HCT116 (cell line): ENCODE data around the gene PKHD1. TPM values are rescaled to one million over a fixed set of nuclear protein-coding genes. Genes with fewer than 3 reads are reported as not detected.

ENCODE experiments used
- ATAC-seq: fragments of 200-7000 bp; cut with Tn5 transposase; 2 replicates; pipeline ENCODE4 v1.9.1; 2020; ENCODE audit warnings: mild to moderate bottlenecking, moderate library complexity
- BruUV-seq: library from RNA; stranded (reverse); fragments of 400-500 nt; replicated peaks from 2 replicates; lab custom pipeline; 2021; lab: Mats Ljungman, UMichigan
- CTCF ChIA-PET: fragments of 300-600 bp; sonication (Branson Sonifier 250); formaldehyde crosslinking; loops from one replicate; lab custom pipeline; 2021; ENCODE audit warnings: antibody characterized with exemption; lab: Charles Lee
- POLR2A ChIA-PET: fragments of 300-600, 350-600 bp; sonication (Branson Sonifier 250); formaldehyde crosslinking; loops from one replicate; lab custom pipeline; 2021; ENCODE audit warnings: antibody characterized with exemption; lab: Charles Lee
- RAD21 ChIA-PET, 2 experiments: fragments of 300-600 bp; sonication (Branson Sonifier 250); formaldehyde crosslinking; loops; one replicate each; lab custom pipeline; 2023; ENCODE audit warnings: low total read pairs in 2 of 2; ENCODE audit not compliant: uncharacterized antibody in 2 of 2, unreplicated experiment in 2 of 2, low non-redundant PET in 1 of 2; lab: Charles Lee
- DNase-seq: peaks from one replicate; pipeline ENCODE4 v3.0.0-alpha.2; 2010; ENCODE audit warnings: low read depth, low spot score
- H2AFZ ChIP-seq: fragments of 200-600 bp; shearing (Covaris generic), sonication (generic); 2 replicates; pipeline ENCODE4 v1.6.1; 2017; ENCODE audit warnings: low read depth, mixed run types, mixed read lengths, antibody characterized with exemption, low read length; ENCODE audit not compliant: poor library complexity, severe bottlenecking
- H3K27ac ChIP-seq: 2 replicates; pipeline ENCODE4 v1.5.1; 2012; ENCODE audit warnings: low read depth, low read length
- H3K27me3 ChIP-seq: fragments of 200-600 bp; sonication (generic); 2 replicates; pipeline ENCODE4 v1.6.1; 2016; ENCODE audit warnings: mixed run types, low read length, mixed read lengths; ENCODE audit not compliant: insufficient read depth
- H3K36me3 ChIP-seq, 2 experiments: fragments of 200-500 bp in 1 of 2; fragments of 200-600 bp in 1 of 2; sonication (Bioruptor generic) in 1 of 2; sonication (generic) in 1 of 2; 2 replicates each; pipeline versions ENCODE4 v1.5.1 to v1.6.1; 2014 to 2016; ENCODE audit warnings: low read length in 2 of 2, inconsistent platforms in 1 of 2, mixed read lengths in 1 of 2, mixed run types in 1 of 2; ENCODE audit not compliant: insufficient read depth in 2 of 2, control insufficient read depth in 1 of 2
- H3K4me1 ChIP-seq, 2 experiments: fragments of 200-600 bp in 1 of 2; sonication (generic) in 1 of 2; 2 replicates each; pipeline versions ENCODE4 v1.5.1 to v1.6.1; 2012 to 2017; ENCODE audit warnings: low read length in 2 of 2, inconsistent platforms in 1 of 2, mild to moderate bottlenecking in 1 of 2, mixed read lengths in 1 of 2, mixed run types in 1 of 2, moderate library complexity in 1 of 2; ENCODE audit not compliant: insufficient read depth in 2 of 2, control insufficient read depth in 1 of 2
- H3K4me2 ChIP-seq: fragments of 200-600 bp; sonication (generic); 2 replicates; pipeline ENCODE4 v1.6.1; 2017; ENCODE audit warnings: mixed run types, low read length, mixed read lengths
- H3K4me3 ChIP-seq, 2 experiments: fragments of 200-600 bp in 1 of 2; sonication (generic) in 1 of 2; replicated peaks in 1 of 2; 2 replicates each; pipeline ENCODE4 v1.5.1; 2011 to 2016; ENCODE audit warnings: low read length in 2 of 2, control low read depth in 1 of 2, low read depth in 1 of 2, mild to moderate bottlenecking in 1 of 2, mixed read lengths in 1 of 2, mixed run types in 1 of 2
- H3K79me2 ChIP-seq: fragments of 200-600 bp; sonication (generic); 2 replicates; pipeline ENCODE4 v1.6.1; 2017; ENCODE audit warnings: mild to moderate bottlenecking, mixed run types, low read length, moderate library complexity, mixed read lengths; ENCODE audit not compliant: insufficient read depth
- H3K9ac ChIP-seq: fragments of 200-600 bp; sonication (generic); 2 replicates; pipeline ENCODE4 v1.6.1; 2016; ENCODE audit warnings: low read length, mixed read lengths
- H3K9me2 ChIP-seq: fragments of 200-600 bp; sonication (generic), shearing (Covaris generic); 2 replicates; pipeline ENCODE4 v1.6.1; 2017; ENCODE audit warnings: mixed run types, mild to moderate bottlenecking, moderate library complexity; ENCODE audit not compliant: insufficient read depth
- H3K9me3 ChIP-seq, 2 experiments: fragments of 200-500 bp in 1 of 2; fragments of 200-600 bp in 1 of 2; sonication (Bioruptor generic) in 1 of 2; sonication (generic) in 1 of 2; 2 replicates each; pipeline ENCODE4 v1.6.1; 2014 to 2017; ENCODE audit warnings: low read length in 2 of 2, mixed read lengths in 2 of 2, inconsistent platforms in 1 of 2, low read depth in 1 of 2, mild to moderate bottlenecking in 1 of 2, mixed run types in 1 of 2, moderate library complexity in 1 of 2; ENCODE audit not compliant: control insufficient read depth in 1 of 2, insufficient read depth in 1 of 2
- H4K20me1 ChIP-seq: fragments of 200-600 bp; sonication (generic), shearing (Covaris generic); 2 replicates; pipeline ENCODE4 v1.6.1; 2017; ENCODE audit warnings: mixed run types, mild to moderate bottlenecking, moderate library complexity; ENCODE audit not compliant: insufficient read depth
- CBX3 ChIP-seq: IDR thresholded peaks from 2 replicates; pipeline ENCODE4 v1.6.1; 2012; ENCODE audit warnings: low read depth
- CEBPB ChIP-seq: IDR thresholded peaks from 2 replicates; pipeline ENCODE4 v1.6.1; 2012; ENCODE audit warnings: low read depth
- EGR1 ChIP-seq: IDR thresholded peaks from 2 replicates; pipeline ENCODE4 v1.6.1; 2012; ENCODE audit warnings: low read depth
- ELF1 ChIP-seq: IDR thresholded peaks from 2 replicates; pipeline ENCODE4 v1.6.1; 2012; ENCODE audit warnings: low read depth, borderline replicate concordance
- EZH2 ChIP-seq: fragments of 200-600 bp; sonication (generic); IDR thresholded peaks from 2 replicates; pipeline ENCODE4 v1.6.1; 2017; ENCODE audit warnings: antibody characterized with exemption, mixed run types
- EZH2phosphoT487 ChIP-seq: fragments of 200-600 bp; IDR thresholded peaks from 2 replicates; pipeline ENCODE4 v1.6.1; 2018; ENCODE audit warnings: antibody characterized with exemption, borderline replicate concordance
- FOSL1 ChIP-seq: IDR thresholded peaks from 2 replicates; pipeline ENCODE4 v1.6.1; 2012; ENCODE audit warnings: low read depth
- JUND ChIP-seq: IDR thresholded peaks from 2 replicates; pipeline ENCODE4 v1.6.1; 2012
- POLR2AphosphoS5 ChIP-seq: IDR thresholded peaks from 2 replicates; pipeline ENCODE4 v1.6.1; 2011; ENCODE audit warnings: mild to moderate bottlenecking, low read depth, low read length, moderate library complexity
- SIN3A ChIP-seq: IDR thresholded peaks from 2 replicates; pipeline ENCODE4 v1.6.1; 2012; ENCODE audit warnings: low read depth
- SP1 ChIP-seq: IDR thresholded peaks from 2 replicates; pipeline ENCODE4 v1.6.1; 2012; ENCODE audit warnings: low read depth
- SRF ChIP-seq: IDR thresholded peaks from 2 replicates; pipeline ENCODE4 v1.6.1; 2012; ENCODE audit warnings: low read depth
- TCF7L2 ChIP-seq: IDR thresholded peaks from 2 replicates; pipeline ENCODE4 v1.7.0; 2011; ENCODE audit warnings: borderline replicate concordance, inconsistent platforms; ENCODE audit not compliant: insufficient read depth, insufficient read length; ENCODE audit errors: extremely low read depth
- YY1 ChIP-seq: IDR thresholded peaks from 2 replicates; pipeline ENCODE4 v1.6.1; 2011; ENCODE audit warnings: low read length, low read depth, moderate library complexity, mild to moderate bottlenecking; ENCODE audit not compliant: insufficient replicate concordance; ENCODE audit errors: extremely low read depth
- ZFX ChIP-seq: fragments of 450-650 bp; IDR thresholded peaks from 2 replicates; pipeline ENCODE4 v1.6.1; 2017
- ZNF274 ChIP-seq: fragments of 200-500 bp; sonication (Bioruptor generic); IDR thresholded peaks from 2 replicates; pipeline ENCODE4 v1.6.1; 2014; ENCODE audit warnings: mild to moderate bottlenecking, low read depth, low read length, inconsistent platforms
- intact Hi-C: fragments of 100-400 bp; cut with micrococcal nuclease; formaldehyde crosslinking; loops from 2 replicates; pipeline ENCODE4 v1.10.0; 2022
- total RNA-seq: library from RNA; stranded (reverse); gene quantifications from one replicate; pipeline ENCODE4 v1.2.1, GENCODE V29; 2021; ENCODE audit not compliant: unreplicated experiment
- TF ChIP-seq, protein P1 (sequence below), 3 experiments: fragments of 200-600 bp in 1 of 3; sonication (generic) in 1 of 3; IDR thresholded peaks in 2 of 3; conservative IDR thresholded peaks in 1 of 3; 2 replicates each; pipeline ENCODE4 v1.5.1; 2012 to 2017; ENCODE audit warnings: low read depth in 2 of 3, low read length in 2 of 3, antibody characterized with exemption in 1 of 3, borderline replicate concordance in 1 of 3, control low read depth in 1 of 3, mild to moderate bottlenecking in 1 of 3, mixed read lengths in 1 of 3, mixed run types in 1 of 3, moderate library complexity in 1 of 3; ENCODE audit not compliant: insufficient read depth in 1 of 3
- TF ChIP-seq, protein P2 (sequence below): IDR thresholded peaks from 2 replicates; pipeline ENCODE4 v1.6.1; 2012
- TF ChIP-seq, protein P3 (sequence below): IDR thresholded peaks from 2 replicates; pipeline ENCODE4 v1.6.1; 2012; ENCODE audit warnings: low read depth
- TF ChIP-seq, protein P4 (sequence below): IDR thresholded peaks from 2 replicates; pipeline ENCODE4 v1.6.1; 2012

Gene PKHD1
- total RNA-seq, 1 experiment from 2014 or later: not detected

DNA sequence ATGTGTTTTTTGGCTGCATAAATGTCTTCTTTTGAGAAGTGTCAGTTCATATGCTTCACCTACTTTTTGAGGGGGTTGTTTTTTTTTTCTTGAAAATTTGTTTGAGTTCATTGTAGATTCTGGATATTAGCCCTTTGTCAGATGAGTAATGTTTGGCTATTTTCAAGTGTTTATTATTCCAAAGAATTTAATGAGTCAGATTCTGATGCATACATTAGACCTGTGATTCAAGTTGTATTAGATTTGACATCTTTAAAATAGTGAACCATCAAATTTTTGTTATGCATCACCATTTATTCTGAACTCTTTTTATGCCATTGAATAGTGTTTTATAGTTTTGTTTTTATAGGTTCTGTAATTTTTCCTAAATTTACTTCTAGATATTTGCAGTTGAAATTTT lies 319.3 kb downstream of the PKHD1 start:
- Histone ChIP-seq H4K20me1 (no peaks in the 10 kb centered on the region), H3K36me3 (no peaks in the 10 kb centered on the region), H3K79me2 (no peaks in the 10 kb centered on the region), H3K27ac (no peak overlapping the region), H3K4me1 (no peaks in the 10 kb centered on the region), H3K4me2 (no peak overlapping the region), H3K9me3 (peaks cover 0 to 5% of the 10 kb centered on the region in 2 experiments; a peak in 1 of 4 replicates), H2AFZ (no peak overlapping the region), H3K27me3 (no peaks in the 10 kb centered on the region), H3K9me2 (no peaks in the 10 kb centered on the region), H3K9ac (no peak overlapping the region), H3K4me3 (no peak overlapping the region)
- ATAC-seq: no peak
- no peak for DNase-seq
- TF ChIP-seq EZH2phosphoT487: no peak
- TF ChIP-seq, protein P1, sequence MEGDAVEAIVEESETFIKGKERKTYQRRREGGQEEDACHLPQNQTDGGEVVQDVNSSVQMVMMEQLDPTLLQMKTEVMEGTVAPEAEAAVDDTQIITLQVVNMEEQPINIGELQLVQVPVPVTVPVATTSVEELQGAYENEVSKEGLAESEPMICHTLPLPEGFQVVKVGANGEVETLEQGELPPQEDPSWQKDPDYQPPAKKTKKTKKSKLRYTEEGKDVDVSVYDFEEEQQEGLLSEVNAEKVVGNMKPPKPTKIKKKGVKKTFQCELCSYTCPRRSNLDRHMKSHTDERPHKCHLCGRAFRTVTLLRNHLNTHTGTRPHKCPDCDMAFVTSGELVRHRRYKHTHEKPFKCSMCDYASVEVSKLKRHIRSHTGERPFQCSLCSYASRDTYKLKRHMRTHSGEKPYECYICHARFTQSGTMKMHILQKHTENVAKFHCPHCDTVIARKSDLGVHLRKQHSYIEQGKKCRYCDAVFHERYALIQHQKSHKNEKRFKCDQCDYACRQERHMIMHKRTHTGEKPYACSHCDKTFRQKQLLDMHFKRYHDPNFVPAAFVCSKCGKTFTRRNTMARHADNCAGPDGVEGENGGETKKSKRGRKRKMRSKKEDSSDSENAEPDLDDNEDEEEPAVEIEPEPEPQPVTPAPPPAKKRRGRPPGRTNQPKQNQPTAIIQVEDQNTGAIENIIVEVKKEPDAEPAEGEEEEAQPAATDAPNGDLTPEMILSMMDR (IDR thresholded peaks at IDR 0.05 in 2 of 3, conservative IDR thresholded peaks at IDR 0.05 in 1 of 3; ENCODE audit: borderline replicate concordance in 1 of 3, insufficient read depth in 1 of 3, low read depth in 2 of 3, low read length in 2 of 3): no peak
- TF ChIP-seq JUND: no peak
- no peak for TF ChIP-seq EZH2
- no peak for TF ChIP-seq TCF7L2
- TF ChIP-seq SP1: no peak
- TF ChIP-seq, protein P2, sequence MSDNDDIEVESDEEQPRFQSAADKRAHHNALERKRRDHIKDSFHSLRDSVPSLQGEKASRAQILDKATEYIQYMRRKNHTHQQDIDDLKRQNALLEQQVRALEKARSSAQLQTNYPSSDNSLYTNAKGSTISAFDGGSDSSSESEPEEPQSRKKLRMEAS: no peak
- TF ChIP-seq, protein P3, sequence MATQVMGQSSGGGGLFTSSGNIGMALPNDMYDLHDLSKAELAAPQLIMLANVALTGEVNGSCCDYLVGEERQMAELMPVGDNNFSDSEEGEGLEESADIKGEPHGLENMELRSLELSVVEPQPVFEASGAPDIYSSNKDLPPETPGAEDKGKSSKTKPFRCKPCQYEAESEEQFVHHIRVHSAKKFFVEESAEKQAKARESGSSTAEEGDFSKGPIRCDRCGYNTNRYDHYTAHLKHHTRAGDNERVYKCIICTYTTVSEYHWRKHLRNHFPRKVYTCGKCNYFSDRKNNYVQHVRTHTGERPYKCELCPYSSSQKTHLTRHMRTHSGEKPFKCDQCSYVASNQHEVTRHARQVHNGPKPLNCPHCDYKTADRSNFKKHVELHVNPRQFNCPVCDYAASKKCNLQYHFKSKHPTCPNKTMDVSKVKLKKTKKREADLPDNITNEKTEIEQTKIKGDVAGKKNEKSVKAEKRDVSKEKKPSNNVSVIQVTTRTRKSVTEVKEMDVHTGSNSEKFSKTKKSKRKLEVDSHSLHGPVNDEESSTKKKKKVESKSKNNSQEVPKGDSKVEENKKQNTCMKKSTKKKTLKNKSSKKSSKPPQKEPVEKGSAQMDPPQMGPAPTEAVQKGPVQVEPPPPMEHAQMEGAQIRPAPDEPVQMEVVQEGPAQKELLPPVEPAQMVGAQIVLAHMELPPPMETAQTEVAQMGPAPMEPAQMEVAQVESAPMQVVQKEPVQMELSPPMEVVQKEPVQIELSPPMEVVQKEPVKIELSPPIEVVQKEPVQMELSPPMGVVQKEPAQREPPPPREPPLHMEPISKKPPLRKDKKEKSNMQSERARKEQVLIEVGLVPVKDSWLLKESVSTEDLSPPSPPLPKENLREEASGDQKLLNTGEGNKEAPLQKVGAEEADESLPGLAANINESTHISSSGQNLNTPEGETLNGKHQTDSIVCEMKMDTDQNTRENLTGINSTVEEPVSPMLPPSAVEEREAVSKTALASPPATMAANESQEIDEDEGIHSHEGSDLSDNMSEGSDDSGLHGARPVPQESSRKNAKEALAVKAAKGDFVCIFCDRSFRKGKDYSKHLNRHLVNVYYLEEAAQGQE: no peak
- TF ChIP-seq ZFX: no peak
- TF ChIP-seq CEBPB: no peak
- no peak for TF ChIP-seq SRF
- TF ChIP-seq ZNF274: no peak
- TF ChIP-seq POLR2AphosphoS5: no peak
- TF ChIP-seq SIN3A: no peak
- TF ChIP-seq CBX3: no peak
- TF ChIP-seq EGR1: no peak
- no peak for TF ChIP-seq YY1
- no peak for TF ChIP-seq FOSL1
- TF ChIP-seq ELF1: no peak
- TF ChIP-seq, protein P4, sequence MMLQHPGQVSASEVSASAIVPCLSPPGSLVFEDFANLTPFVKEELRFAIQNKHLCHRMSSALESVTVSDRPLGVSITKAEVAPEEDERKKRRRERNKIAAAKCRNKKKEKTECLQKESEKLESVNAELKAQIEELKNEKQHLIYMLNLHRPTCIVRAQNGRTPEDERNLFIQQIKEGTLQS: no peak
- intact Hi-C loops: no loop called here
- ChIA-PET CTCF (no interaction called here), RAD21 (no interaction called here), POLR2A (no interaction called here)
- no TSS peak for BruUV-seq
